ENCODE measurements around the gene RPS2.
"Not testable (repeated sequence)": the region's sequence is repeated elsewhere in the genome, so short reads cannot be mapped to it uniquely, and the experiment has no call there.

The RPS2 gene

DNA sequence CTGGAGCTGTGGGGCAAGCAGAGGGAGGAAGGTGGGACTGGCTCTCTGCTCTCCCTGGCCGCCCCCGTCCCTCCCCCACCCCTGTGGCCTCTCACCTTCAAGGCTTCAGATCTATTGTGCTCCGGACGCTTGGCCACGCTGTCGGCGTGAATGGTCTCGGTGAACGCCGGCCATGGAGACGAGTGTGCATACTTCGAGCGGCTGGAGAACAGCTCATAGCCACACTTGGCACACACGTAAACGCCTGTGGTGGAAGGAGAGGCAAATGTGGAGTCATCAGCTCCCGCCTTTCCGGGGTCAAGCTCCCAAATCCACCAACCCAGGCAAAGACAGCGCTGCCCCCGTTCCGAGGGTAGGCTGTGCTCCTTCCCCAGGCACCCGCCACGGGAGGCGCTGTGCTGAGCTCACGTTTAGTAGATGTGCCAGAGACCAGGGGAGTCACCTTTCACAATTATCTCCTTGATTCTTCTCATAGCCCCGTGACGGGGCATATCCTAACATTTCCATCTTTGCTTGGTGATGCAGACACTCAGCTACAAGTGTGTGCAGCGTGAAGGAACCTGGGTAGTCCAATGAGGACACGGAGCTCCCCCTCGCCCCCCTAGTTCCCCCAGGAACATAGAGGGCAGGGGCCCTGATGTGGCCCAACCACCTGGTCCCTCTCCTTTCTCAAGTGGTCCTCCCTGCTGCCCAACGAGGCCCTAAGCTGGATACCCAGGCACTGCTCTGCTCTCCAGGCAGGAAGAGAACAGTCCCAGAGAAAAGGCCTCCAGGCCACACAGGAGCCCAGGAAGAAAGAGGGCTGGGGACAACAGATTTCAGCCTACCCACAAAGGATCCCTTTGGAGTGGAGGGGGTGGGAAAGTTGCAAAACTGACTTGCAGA lies 23.2 kb downstream of the RPS2 start:
- peak in 1 of 2 experiments; percentile 45 for DNase-seq

- no peak for DNase-seq
These were observed 24.1 kb downstream of the RPS2 start for GRCh38 chr16:1940273-1941161.

DNA sequence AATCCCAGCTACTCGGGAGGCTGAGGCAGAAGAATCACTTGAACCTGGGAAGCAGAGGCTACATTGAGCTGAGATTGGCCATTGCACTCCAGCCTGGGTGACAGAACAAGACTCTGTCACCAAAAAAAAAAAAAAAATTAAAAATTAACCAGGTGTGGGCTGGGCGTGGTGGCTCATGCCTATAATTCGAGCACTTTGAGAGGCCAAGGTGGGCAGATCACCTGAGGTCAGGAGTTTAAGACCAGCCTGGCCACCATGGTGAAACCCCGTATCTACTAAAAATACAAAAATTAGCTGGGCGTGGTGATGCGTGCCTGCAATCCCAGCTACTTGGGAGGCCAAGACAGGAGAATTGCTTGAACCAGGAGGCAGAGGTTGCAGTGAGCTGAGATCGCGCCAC lies 24.8 kb downstream of the RPS2 start:
- DNase-seq = not testable (repeated sequence)

GRCh38 chr16:1938910-1939309 lies 25.7 kb downstream of the RPS2 start:
- no peak for DNase-seq

- no peak for DNase-seq
These were observed 26.3 kb downstream of the RPS2 start for GRCh38 chr16:1938316-1938715.

- DNase-seq = no peak
These were observed 27.6 kb downstream of the RPS2 start for GRCh38 chr16:1936945-1937479.

DNA sequence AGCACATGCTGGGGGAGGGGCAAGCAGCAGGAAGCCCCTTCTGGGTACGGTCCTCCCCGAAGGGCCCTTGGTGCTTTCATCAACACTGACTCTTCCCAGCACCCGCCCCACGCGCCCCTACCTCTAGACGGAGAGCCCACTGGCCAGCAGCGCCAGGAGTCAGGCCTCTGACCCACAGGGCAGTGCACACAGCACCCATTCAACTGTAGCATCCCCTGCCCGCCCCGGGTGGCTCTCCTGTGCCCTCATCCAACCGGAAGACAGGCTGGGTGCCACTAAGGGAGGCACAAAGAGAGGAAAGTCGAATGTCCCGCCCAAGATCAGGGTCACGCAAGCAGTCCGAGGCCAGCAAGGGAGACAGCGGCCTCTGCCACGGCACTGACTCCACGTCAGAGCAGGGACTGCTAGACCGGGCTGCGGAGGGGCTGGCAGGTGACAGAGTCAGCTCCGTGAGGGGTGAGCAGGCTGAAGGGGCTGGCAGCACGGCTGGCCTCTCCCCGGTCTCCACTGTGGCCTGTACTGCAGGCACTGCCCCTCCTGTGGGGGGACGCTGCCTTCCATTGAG lies 31.4 kb downstream of the RPS2 start:
- no peak for DNase-seq

DNA sequence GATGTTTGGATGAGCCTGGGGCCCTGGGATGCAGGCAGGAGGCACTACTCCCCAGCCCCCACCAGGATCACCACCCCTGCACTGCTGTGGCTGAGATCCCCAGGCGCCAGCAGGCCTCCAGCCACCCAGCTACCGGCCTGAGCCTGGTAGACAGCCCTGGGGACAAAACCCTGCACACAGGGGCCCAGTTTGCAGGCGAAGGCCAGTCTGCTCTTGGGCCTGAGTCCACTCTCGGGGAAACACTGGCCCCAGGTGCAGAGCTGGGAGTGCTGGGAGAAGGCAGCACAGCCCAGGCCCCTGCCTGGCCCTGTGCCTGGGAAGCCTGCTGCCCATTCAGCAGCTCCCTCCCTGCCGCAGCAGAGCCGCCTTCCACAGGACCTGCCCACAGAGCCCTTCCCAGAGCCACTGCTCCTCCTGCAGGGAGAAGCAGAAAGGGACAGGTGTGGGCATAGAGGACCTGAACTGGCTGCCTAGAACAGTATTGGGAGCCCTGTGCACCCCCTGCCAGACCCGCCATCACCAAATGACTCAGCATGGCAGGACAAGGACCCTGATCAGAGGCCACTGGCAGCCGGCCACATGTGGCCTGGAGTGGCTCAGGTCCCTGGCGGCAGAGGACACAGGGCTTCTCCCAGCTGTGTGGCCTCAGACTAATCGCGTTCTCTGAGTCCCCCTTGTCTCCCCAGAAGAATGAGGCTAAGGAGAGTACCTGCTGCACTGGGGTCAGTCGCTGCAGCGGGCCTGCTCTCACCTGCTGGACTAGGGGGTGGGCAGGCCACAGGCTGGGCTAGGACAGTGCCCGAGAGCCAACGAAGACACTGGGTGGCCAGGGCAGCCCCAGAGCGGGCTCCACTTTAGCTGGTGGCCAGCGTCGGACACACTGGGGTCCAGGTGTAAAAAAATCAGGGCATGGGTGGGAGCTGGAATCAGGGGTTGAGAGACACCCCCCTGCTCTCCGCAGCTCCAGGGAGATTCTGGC lies 32.3 kb downstream of the RPS2 start:
- peak; percentile 60 to 74 for DNase-seq

DNA sequence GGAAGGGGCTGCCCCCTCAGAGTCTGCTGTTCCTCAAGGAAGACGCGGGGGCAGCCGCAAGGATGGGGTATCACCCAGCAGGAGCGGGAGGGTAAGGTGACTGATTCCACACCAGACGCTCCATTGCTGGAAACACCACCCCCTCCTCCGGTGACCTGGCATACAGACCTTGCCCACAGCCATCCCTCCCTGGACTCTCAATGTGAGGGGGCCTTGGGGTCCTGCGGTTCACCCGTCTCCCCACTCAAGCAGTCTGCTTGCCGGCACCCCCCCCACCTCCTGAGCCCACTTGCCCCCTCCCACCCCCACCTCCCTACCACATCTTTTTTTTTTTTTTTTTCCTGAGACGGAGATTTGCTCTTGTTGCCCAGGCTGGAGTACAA lies 34.3 kb downstream of the RPS2 start:
- no peak for DNase-seq

- DNase-seq = peak; percentile 67 to 70
These were observed 34.9 kb downstream of the RPS2 start for GRCh38 chr16:1929578-1930337.

DNA sequence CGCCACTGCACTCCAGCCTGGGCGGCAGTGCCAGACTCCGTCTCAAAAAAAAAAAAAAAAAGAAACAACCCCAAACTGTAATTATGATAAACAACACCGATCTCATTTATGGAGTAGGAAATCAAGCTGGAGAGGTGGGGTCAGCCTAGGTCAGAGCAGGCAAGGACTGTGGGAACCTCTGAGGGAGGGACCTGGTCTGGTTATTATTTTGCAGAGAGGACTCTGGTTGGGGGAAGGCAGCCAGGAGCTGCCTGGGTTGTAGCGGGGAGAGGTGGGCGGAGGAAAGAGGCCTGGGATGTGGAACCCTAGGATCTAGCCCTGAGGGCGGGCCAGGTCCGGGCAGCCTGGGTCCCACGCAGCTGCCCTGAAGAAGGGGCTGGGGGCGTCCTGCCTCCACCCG lies 35.5 kb downstream of the RPS2 start:
- DNase-seq = peak in 1 of 2 experiments; percentile 35

GRCh38 chr16:1926271-1926670 lies 38.4 kb downstream of the RPS2 start:
- no peak for DNase-seq

DNA sequence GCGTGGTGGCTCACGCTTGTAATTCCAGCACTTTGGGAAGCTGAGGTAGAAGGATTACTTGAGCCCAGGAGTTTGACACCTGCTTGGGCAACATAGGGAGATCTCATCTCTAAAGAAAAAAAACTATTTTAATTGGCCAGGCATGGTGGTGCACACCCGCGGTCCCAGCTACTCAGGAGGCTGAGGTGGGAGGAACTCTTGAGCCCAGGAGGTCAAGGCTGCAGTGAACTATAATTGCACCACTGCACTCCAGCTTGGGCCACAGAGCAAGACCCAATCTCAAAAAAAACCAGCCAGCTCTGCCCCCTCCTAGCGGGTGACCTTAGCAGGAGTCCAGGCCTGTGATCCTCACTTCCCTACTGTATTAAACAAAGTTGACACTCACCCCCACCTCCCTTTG lies 40.5 kb downstream of the RPS2 start:
- no peak for DNase-seq

- peak; percentile 54 to 63 for DNase-seq
These were observed 41.2 kb downstream of the RPS2 start for GRCh38 chr16:1923299-1924034.

DNA sequence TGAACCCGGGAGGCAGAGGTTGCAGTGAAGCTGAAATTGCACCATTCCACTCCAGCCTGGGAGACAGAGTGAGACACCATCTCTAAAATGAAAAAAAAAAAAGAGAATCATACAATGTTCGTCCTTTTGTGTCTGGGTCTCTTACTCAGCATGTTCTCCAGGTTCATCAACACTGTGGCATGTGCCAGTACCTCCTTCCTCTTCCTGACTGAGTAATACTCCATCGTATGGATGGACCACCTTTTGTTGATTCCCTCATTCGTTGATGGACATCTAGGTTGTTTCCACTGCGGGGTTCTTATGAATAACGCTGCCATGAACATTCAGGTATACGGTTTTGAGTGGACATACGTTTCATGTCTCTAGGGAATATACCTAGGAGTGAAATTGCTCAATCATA lies 42.3 kb downstream of the RPS2 start:
- no peak for DNase-seq

- DNase-seq = peak; percentile 45 to 63
These were observed 43.9 kb downstream of the RPS2 start for GRCh38 chr16:1920727-1921171.

DNA sequence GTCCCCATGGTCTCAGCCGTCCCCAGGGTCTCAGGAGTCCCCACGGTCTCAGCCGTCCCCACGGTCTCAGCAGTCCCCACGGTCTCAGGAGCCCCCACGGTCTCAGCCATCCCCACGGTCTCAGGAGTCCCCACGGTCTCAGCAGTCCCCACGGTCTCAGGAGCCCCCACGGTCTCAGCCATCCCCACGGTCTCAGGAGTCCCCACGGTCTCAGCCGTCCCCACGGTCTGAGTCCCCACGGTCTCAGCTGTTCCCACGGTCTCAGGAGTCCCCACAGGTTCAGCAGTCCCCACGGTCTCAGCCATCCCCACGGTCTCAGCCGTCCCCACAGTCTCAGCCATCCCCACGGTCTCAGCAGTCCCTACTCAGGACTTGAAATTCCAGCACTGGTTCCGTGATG lies 44.5 kb downstream of the RPS2 start:
- DNase-seq = not testable (repeated sequence)

GRCh38 chr16:1919327-1919998 lies 45.2 kb downstream of the RPS2 start:
- DNase-seq = peak in 1 of 2 experiments; percentile 21

Data from SHP77 (cell line).